Colon (tissue), 2 donors: ENCODE results near the gene PEX13.

ENCODE experiments used
- FAIRE-seq: peaks from 2 replicates; lab custom pipeline; 2012; peaks lifted over from hg19 to GRCh38; lab: Jason Lieb, UNC
- donor health status: control.
- donor health status: control.

Gene PEX13

DNA sequence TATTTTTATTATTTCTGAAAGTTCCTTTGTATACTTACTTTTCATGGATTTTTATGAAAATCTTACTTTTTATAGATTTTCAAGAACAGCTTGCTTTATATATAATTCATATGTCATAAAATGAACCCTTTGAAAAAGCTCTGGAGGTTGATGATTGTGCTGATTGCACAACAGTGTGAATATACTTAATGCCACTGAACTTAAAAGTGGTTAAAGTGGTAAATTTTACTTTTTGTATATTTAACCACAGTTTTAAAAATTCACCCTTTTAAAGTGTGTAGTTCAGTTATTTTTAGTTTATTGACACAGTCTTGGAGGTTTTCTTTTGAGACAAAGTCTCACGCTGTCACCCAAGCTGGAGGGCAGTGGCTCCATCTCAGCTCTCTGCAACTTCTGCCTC is 56.6 kb downstream of the PEX13 start:
- FAIRE-seq = no peak

DNA sequence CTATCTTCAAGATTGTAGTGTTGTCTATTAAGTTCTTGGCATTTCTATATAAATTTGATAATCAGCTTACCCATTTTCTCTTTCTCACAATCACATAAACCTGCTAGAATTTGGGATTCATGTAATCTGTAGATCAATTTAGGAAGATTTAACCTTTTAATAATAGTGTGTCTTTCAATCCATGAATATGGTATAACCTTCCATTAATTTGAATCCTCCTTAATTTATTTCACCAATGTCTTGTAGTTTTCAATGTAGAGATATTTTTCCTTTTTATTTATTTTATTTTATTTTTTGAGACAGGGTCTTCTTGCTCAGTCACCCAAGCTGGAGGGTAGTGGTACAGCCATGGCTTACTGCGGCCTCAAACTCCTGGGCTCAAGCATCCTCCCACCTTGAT is 68.4 kb downstream of the PEX13 start:
- no peak for FAIRE-seq

DNA sequence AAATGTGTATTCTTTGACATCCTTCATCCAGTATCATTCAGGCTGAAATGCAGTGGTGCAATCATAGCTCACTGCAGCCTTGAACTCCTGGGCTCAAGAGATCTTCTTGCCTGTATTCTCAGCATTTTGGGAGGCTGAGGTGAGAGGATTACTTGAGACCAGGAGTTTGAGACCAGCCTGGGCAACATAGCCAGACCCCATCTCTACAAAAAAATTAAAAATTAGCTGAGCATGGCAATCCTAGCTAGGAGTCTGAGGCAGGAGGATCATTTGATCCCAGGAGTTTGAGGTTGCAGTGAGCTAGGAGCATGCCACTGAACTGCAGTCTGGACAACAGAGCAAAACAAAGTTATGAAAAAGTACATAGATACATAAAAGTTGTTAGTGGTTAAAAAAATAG is 72.3 kb downstream of the PEX13 start:
- FAIRE-seq = no peak

DNA sequence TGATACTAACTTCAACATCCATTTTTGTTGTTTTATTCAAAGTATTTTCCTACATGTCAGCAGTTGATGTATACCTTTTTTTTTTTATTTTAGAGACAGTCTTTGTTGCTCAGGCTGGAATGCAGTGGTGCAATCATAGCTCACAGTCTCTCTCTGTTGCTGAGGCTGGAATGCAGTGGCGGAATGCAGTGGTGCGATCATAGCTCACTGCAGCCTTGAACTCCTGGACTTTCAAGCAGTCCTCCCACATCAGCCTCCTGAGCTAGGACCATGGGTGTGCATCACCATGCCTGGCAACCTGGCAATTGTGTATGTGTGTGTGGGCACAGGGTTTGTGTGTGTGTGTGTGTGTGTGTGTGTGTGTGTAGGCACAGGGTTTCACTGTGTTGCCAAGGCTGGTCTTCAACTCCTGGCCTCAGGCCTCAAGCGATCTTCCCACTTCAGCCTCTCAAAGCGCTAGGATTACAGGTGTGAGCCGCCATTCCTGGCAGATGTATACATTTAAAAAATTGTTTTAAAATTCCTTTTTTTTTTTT is 72.9 kb downstream of the PEX13 start:
- no peak for FAIRE-seq

DNA sequence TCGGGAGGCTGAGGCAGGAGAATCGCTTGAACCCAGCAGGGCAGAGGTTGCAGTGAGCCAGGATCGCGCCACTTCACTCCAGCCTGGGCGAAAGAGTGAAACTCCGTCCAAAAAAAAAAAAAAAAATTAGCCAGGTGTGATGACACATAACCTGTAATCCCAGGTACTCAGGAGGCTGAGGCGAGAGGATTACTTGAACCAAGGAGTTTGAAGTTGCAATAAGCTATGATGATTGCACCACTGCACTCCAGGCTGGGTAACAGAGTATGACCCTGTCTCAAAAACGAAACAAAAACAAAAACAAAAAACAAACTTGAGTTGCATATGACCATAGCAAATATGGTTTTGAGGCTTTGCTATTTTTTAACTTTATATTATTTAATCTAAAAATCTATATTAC is 74.0 kb downstream of the PEX13 start:
- no peak for FAIRE-seq

DNA sequence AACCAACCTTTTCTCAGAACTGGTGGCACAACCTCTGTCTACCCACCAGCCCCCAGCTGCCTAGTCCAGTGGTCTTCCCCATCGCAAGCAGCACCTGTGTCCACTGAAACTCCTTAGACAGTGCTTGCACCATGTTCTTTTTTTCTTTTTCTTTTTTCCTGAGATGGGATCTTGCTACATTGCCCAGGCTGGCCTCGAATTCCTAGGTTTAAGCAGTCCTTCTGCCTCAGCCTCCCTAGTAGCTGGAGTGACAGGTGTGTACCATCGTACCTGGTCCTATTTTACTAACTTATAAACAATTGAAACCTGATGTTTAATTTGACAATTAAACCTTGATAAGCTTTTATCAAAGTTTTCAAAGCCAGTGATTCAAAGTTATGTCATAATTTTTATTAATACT is 78.9 kb downstream of the PEX13 start:
- FAIRE-seq = no peak

DNA sequence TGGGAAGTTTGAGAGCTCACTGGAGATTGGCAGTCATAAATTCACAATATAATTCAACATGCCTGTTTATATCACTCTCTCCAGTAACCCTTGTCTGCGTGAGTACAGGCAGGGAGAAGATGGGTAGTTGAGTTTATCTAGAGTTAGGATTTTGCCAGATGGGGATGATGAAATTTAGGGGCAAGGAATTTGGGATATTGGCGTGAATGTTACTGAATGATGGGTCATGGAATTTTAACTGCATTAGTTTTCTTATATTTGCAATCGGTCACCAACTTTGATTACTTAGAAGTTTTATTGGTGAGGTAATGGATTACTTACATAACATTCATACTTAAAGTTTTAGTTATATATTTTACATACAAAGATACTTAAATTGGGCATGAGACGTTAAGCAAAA is 83.3 kb downstream of the PEX13 start:
- no peak for FAIRE-seq
